DND-41 (cell line): ENCODE measurements around the gene TMIGD1.

ENCODE experiments used
- EZH2 ChIP-seq: IDR thresholded peaks from 3 replicates; pipeline ENCODE4 v1.6.1; 2012; ENCODE audit warnings: borderline replicate concordance, low read depth, mild to moderate bottlenecking, moderate library complexity, low read length, inconsistent platforms; ENCODE audit not compliant: severe bottlenecking
- TF ChIP-seq, protein P1 (sequence below): IDR thresholded peaks from 2 replicates; pipeline ENCODE4 v1.5.1; 2012; ENCODE audit warnings: borderline replicate concordance, low read length, moderate library complexity, mild to moderate bottlenecking; ENCODE audit not compliant: poor library complexity, severe bottlenecking; ENCODE audit errors: extremely low read depth

DNA sequence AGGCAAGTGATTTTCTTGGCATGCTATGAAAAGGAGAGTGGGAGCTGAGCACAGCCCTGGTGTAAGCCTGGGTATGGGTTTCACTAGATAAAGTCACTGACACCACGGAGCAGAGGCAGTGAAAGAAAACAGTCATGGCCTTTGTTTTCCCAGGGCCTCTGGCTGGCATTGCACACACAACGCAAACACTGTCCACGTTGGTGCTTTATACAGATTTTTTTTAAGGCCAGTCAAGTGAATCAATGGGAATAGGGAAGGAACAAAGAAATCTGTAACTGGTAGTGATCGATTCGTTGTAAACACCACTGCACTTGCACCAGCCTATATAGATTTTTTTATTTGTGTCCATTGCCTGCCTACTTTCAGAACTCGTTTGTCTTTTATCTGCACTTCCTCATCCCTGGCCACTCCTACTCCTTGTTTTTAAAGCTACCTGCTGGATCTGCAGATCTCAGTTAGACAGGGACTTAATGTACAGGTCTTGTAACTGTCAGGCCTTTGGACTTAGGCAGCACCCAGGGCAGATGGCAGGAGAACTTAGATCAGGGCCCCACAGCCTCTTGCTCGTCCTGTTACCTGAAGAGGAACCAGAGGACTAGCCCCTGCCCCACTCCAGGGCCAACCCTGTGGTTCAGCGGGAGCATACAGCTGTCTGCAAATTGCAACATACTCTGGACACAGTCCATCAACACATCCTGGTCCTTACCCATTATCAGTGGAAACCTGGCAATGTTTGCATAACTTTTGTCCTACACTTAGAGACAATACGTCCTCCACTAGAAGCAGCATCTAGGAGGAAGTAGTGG is 10.6 kb upstream of the TMIGD1 start:
- TF ChIP-seq EZH2: no peak
- TF ChIP-seq, protein P1, sequence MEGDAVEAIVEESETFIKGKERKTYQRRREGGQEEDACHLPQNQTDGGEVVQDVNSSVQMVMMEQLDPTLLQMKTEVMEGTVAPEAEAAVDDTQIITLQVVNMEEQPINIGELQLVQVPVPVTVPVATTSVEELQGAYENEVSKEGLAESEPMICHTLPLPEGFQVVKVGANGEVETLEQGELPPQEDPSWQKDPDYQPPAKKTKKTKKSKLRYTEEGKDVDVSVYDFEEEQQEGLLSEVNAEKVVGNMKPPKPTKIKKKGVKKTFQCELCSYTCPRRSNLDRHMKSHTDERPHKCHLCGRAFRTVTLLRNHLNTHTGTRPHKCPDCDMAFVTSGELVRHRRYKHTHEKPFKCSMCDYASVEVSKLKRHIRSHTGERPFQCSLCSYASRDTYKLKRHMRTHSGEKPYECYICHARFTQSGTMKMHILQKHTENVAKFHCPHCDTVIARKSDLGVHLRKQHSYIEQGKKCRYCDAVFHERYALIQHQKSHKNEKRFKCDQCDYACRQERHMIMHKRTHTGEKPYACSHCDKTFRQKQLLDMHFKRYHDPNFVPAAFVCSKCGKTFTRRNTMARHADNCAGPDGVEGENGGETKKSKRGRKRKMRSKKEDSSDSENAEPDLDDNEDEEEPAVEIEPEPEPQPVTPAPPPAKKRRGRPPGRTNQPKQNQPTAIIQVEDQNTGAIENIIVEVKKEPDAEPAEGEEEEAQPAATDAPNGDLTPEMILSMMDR: no peak
